DMS114 treated with DMSO at 0.1 percent for 48 hours (cell line): Measurements from ENCODE around the gene HSPA14.
"Not testable (repeated sequence)": the region's sequence is repeated elsewhere in the genome, so short reads cannot be mapped to it uniquely, and the experiment has no call there.

ENCODE experiments used
- DNase-seq: peaks from one replicate; lab custom pipeline; 2025; ENCODE audit not compliant: unreplicated experiment; lab: John Stamatoyannopoulos, UW

Gene HSPA14

GRCh38 chr10:14837003-14837756 lies 926 bp upstream of the HSPA14 start:
- DNase-seq = no peak

DNA sequence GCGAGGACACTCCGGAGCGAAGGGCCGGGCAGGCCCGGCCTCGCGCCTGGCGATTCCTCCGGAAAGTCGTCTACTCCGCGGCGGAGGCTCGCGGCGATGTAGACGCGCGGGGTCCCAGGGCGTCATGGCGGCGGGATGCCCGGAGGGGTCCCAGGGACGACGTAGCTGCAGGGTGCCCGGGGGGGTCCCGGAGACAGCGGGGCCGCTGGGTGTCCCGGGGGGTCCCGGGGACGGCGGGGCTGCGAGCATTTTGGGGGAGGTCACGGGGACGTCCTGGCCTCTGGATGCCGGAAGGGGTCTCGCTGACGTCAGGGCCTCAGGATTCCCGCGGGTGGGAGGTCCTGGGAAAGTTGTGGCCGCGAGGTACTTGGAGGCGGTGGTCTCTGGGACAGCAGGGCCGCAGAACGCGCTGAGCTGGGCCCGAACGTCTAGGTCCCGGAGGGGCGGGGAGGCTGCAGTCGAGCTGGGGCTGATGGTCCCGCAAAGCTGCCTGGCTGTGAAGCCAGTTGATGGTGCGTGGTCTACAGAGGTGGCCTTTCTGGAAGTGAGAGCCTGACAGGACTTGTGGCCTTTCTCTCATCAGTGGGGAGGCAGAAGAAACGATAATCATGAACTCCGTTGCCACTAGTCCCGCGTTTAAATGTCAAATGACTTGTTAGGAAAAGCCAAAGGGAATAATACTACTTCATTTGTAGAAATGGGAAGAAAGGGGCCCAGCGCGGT lies 637 bp downstream of the HSPA14 start:
- DNase-seq = peak; percentile 26

DNA sequence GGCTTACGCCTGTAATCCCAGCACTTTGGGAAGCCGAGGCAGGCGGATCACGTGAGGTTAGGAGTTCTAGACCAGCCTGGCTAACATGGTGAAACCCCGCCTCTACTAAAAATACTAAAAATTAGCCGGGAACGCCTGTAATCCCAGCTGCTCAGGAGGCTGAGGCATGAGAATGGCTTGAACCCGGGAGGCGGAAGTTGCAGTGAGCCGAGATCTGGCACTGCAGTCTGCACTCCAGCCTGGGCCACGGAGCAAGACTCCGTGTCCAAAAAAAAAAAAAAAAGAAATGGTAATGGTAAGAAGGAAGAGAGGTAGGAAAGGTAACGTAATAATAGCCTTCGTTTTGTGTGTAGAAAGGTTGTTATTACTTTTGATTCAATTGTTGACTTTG lies 1.2 kb downstream of the HSPA14 start:
- no peak for DNase-seq

DNA sequence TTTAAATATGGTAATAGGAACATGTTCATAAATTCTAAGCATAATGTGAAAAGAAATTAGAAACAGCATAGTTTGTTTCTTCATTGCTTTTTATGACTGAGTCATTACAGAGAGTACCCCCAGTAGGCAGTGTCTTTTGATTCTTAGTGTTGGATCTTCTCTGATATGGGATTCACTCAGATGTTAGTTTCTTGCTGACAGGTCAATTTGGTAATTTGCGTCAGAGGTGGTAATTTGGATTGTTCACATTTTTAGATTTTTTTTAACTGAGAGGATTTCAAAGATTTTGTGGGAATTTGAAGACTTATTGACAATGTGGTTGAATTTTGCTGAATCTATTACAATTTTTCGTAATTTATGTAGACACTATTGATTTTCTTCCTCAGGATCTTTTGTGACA lies 2.1 kb downstream of the HSPA14 start:
- no peak for DNase-seq

GRCh38 chr10:14843327-14843988 lies 5.4 kb downstream of the HSPA14 start:
- DNase-seq = no peak

- DNase-seq = no peak
Measured at GRCh38 chr10:14844948-14845347, 6.8 kb downstream of the HSPA14 start.

GRCh38 chr10:14852236-14852635 lies 14.1 kb downstream of the HSPA14 start:
- DNase-seq = no peak

DNA sequence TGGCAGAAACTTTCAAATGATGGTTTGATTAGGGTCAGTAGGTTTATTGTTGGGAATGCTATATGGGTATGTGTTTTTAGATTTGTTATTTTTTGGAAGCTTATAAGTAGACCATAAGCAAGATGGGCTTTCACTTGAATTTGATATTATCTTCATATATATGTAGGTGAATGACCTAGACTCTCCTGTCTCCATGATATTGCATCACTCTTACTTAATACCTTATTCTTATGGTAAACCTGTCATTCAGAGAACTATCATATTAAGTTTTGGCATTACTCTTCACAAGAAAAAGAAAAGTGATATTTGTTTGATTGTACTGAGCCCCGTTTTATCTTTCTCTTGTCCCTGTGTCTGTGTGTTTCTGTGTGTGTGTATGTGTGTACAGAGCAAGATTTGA lies 17.3 kb downstream of the HSPA14 start:
- no peak for DNase-seq

DNA sequence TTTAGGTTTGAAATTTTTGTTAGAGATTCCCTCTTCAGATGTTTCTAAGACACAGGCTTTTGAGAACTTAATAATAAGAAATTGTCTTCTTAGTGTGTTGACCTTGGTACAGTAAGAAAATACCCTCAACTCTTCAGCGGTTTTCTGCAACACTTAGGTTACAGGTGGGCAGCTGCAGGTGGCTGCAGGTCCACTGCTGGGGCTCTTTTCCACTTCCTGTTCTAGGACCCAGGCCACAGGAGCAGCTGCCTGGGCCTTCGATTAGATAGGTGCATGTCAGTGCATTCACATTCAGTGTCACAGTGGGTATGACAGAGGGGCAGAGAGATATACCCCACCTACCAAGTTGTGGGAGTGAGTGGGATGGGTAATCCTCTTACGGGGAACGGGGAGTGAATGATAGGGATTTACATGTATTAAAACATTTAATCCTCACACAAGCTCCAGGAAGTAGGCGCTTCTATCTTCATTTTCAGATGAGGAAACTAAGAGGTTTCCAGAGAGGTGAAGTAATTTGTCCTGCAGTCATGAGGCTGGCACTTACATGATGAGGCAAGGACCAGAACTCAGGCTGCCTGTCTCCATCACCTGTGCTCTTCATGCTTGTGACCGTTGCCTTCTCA lies 20.3 kb downstream of the HSPA14 start:
- no peak for DNase-seq

DNA sequence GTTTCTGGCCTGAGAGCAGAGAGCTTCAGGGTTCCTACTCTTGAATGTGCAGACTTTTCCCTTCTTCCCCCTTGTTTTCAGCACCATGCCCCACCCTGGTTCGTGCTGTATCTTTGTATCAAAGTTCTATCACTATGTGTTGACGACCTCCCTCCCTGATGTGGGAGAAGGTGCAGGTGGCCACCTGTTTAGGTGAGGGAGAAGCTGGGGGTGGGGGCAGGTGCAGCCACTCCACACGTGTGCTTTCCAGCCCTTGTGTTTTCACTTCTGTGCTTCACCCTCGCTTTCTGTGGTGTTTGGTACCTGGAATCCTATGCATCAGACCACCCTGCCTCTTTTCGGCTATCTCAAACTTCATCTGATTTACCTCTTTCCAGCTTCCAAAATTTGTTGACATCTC lies 20.9 kb downstream of the HSPA14 start:
- no peak for DNase-seq

DNA sequence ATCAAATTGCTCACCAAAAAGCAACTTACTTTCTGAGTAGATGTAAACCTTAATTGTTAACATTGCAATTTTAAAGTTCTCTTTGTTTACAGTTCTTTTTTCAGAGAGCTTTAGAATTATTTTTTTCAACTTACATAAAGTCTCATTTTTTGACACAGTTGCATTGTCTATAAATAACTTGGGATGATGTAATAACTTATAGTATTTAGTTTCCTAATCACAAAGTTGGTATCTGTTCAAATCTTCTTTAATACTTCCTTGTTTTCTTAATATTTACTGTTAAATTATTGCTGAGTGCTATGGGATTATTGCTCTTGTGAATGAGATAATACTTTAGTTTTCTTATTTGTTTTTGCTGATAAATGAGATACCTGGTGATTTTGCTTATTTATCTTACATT lies 21.7 kb downstream of the HSPA14 start:
- no peak for DNase-seq

DNA sequence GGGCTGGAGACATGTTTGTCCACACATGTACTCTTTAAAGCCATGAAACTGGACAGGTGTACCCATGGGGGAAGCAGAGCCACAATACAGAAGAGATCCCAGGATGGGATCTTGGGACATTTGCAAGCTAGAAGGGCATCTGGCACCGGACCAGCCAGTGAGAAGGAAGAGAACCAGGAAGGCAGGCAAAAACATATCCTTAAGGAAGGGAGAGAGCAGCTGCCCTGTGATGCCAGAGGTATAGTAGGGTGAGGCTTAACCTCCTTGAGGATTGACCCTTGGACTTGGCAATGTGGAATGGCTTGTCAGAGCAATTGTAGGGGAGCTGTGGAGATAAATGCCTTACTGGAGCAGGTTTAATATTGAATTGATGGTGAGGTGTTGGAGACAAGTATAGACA lies 22.7 kb downstream of the HSPA14 start:
- DNase-seq = no peak

DNA sequence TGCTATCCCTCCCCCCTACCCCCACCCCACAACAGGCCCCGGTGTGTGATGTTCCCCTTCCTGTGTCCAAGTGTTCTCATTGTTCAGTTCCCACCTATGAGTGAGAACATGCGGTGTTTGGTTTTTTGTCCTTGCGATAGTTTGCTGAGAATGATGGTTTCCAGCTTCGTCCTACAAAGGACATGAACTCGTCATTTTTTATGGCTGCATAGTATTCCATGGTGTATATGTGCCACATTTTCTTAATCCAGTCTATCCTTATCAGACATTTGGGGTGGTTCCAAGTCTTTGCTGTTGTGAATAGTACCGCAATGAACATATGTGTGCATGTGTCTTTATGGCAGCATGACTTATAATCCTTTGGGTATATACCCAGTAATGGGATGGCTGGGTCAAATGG lies 26.4 kb downstream of the HSPA14 start:
- not testable (repeated sequence) for DNase-seq

DNA sequence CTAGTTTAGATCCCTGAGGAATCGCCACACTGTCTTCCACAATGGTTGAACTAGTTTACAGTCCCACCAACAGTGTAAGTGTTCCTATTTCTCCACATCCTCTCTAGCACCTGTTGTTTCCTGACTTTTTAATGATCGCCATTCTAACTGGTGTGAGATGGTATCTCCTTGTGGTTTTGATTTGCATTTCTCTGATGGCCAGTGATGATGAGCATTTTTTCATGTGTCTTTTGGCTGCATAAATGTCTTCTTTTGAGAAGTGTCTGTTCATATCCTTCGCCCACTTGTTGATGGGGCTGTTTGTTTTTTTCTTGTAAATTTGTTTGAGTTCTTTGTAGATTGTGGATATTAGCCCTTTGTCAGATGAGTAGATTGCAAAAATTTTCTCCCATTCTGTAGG lies 26.8 kb downstream of the HSPA14 start:
- DNase-seq = not testable (repeated sequence)

DNA sequence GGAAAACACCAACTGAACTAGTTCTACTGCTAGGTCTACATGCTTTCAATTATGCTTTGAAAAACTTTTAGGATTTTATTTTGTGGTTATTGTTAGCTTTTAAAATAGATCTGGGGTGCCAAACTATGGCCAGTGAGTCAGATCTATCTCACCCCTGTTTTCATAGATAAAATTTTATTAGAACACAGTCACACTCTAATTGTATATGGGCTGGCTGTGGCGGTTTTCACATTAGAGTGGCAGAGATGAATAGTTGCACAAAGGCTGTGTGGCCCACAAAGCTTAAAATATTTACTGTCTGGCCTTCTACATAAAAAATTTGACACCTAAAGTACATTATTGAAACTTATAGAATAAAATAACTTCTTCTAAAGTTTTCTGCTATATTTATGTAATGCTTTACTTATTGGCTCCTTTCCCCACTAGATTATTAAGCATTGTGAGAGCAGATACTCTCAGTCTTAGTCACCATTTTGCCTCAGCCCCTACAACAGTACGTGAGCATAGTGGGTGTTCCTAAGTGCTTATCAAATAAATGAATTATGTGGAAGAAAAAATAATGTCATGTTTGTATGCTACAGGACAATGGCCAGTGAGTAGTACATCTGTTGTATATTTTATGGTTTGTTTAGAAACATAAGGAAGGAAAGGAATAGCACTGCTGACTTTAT lies 35.1 kb downstream of the HSPA14 start:
- DNase-seq = no peak

DNA sequence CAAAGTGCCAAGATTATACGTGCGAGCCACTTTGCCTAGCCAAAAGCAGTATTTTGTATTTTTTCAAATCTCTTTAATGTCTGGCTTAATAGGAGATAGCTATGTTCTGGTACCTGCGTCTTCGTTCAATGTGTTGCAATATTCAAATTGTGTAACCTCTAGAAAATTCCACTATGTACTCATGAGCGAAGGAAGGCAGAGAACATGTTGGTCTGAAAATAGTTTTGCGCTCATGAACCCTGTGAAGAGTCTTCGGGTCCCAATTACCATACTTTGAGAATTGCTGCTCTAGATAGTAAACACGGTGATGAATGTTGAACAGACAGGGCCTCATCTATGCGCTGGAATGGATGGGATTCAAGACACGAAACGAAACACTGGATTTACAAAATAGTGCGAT lies 37.8 kb downstream of the HSPA14 start:
- no peak for DNase-seq

- no peak for DNase-seq
Measured at GRCh38 chr10:14876764-14877163, 38.7 kb downstream of the HSPA14 start.

DNA sequence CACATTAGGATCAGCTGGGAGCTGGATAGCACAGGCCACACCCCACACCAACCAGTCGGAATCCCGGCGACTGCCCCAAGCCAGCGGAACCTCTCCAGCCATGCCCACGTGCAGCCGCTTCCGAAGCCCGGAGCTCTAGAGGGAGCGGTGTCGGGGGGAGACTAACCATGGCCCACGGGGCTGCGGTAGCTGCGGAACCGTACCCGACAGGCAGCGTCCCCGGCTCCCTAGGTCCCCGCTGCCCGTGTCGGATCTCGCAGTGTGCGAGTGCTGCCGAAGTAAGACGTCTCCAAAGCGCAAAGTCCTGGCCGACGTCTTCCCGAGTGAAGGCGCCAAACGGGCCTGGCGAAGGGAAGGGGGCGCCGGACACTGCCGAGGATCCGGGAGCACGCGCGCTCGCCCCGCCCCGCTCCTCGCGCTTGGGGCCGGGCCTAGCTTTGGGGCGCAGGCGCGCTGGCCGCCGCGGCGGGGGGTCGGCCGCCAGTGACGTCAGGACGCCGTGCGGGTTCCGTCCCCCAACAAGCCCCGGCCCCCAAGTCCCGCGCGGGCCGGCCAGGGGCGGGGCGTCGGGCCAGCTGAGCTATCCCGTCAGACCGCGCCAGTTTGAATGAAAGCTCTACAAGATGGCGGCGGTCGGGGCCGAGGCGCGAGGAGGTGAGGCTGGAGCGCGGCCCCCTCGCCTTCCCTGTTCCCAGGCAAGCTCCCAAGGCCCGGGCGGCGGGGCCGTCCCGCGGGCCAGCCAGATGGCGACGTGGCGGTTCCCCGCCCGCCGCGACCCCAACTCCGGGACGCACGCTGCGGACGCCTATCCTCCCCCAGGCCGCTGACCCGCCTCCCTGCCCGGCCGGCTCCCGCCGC lies 40.4 kb downstream of the HSPA14 start, which contains the start of gene SUV39H2:
SUV39H2 (plus strand) TSS at position 601 of the 858 bp plus-strand sequence; CDS start at position 624, 23 bp downstream.
- DNase-seq = peak; percentile 85

- no peak for DNase-seq
Measured at GRCh38 chr10:14879124-14879927, 41.2 kb downstream of the HSPA14 start.

DNA sequence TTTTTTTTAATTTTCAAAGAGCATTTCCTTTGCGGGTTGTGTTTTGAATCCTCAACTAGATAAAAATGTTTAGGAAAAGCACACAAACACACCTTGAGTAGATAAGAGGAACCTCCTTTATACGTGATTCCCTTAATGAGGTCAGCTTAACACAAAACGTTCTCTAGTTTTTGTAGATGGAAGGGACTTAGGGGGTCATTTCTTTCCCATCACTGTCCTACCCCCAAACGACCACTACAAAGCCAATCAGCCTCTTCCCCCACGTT lies 41.8 kb downstream of the HSPA14 start:
- no peak for DNase-seq
